Measurements from ENCODE around the gene EDAR.

DNA sequence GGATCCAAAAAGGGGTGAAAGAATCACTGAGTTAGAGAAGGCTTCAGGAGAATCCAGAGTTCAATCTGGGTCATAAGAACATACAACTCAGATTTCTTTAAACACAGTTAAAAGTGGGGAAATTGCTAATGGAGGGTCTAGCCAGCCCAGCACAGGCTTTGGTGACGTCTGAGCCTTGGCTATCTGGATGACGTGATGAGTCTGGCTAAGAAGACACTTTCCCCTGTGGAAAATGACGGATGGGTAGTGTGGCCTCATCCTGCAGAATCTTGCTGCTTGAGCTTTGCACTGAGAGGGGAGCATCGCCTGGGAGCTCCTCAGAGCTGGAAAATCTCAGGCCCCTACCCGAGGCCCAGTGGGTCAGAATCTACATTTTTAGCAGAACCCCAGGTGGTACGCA is 19.2 kb downstream of the EDAR start:
- TF ChIP-seq, protein P1, sequence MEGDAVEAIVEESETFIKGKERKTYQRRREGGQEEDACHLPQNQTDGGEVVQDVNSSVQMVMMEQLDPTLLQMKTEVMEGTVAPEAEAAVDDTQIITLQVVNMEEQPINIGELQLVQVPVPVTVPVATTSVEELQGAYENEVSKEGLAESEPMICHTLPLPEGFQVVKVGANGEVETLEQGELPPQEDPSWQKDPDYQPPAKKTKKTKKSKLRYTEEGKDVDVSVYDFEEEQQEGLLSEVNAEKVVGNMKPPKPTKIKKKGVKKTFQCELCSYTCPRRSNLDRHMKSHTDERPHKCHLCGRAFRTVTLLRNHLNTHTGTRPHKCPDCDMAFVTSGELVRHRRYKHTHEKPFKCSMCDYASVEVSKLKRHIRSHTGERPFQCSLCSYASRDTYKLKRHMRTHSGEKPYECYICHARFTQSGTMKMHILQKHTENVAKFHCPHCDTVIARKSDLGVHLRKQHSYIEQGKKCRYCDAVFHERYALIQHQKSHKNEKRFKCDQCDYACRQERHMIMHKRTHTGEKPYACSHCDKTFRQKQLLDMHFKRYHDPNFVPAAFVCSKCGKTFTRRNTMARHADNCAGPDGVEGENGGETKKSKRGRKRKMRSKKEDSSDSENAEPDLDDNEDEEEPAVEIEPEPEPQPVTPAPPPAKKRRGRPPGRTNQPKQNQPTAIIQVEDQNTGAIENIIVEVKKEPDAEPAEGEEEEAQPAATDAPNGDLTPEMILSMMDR (IDR thresholded peaks at IDR 0.05; ENCODE audit: insufficient read depth, low read depth, low read length), result no peak
- TF ChIP-seq EZH2 (IDR thresholded peaks at IDR 0.05; ENCODE audit: insufficient read depth, low read length), result no peak

Measured in astrocyte (in vitro differentiated cells and primary cell).